RWPE1 (cell line): ENCODE data around the gene HCN4.

Source experiments
- CTCF ChIA-PET: fragments of 350-600 bp; sonication (Branson Sonifier 250); formaldehyde crosslinking; extraction: SDS; loops from one replicate; lab custom pipeline; 2021; lab: Yijun Ruan, JAX
- POLR2A ChIA-PET: fragments of 400-600 bp; formaldehyde crosslinking; extraction: SDS; loops from one replicate; lab custom pipeline; 2020; ENCODE audit warnings: antibody characterized with exemption; ENCODE audit not compliant: low non-redundant PET; lab: Yijun Ruan, JAX
- DNase-seq: peaks from one replicate; pipeline ENCODE4 v3.0.0; 2012; ENCODE audit warnings: low spot score
- H3K27ac ChIP-seq: fragments of 450-650 bp; 2 replicates; pipeline ENCODE4 v1.5.1; 2017
- TF ChIP-seq, protein P1 (sequence below): fragments of 450-650 bp; conservative IDR thresholded peaks from 2 replicates; pipeline ENCODE4 v1.5.1; 2017; ENCODE audit warnings: low read depth, mild to moderate bottlenecking

Gene HCN4

DNA sequence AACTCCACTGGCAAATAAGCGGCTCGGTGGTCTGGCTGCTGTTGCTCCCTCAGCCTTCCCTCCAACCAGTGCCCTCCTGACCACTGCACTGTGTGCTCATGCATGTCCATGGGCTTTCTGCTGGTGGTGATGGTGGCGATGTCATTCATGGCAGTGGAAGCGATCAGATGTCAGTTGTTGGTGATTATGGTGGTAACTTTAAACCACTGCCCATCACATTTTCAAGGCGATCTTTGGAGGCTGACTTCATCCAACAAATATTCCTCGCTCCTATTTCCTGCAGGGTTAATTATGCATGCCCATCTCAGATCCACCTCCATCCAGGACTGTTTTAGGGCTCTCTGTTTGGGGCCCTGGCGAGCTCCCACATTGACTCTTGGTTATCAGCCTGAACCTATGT lies 13.4 kb upstream of the HCN4 start:
- POLR2A ChIA-PET = no interaction called here

DNA sequence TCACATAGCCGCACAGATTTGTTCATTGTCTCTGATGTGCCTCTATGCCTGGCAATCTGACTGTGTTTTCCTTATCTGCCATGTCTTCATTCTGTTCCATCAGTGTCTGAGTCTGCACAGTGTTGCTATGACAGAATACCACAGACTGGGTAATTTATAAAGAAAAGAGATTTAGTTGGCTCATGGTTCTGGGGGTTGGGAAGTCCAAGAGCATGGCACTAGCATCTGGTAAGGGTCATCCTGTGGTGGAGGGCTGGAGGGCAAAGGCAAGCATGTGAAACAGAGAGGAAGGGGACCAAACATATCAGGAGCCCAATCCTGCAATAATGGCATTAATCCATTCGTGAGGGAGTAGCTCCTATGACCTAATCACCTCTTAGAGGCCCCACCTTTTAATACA lies 11.9 kb upstream of the HCN4 start:
- no peak for DNase-seq
- H3K27ac ChIP-seq = no peak overlapping the region
- ChIA-PET CTCF (no interaction called here), POLR2A (no interaction called here)
- TF ChIP-seq, protein P1, sequence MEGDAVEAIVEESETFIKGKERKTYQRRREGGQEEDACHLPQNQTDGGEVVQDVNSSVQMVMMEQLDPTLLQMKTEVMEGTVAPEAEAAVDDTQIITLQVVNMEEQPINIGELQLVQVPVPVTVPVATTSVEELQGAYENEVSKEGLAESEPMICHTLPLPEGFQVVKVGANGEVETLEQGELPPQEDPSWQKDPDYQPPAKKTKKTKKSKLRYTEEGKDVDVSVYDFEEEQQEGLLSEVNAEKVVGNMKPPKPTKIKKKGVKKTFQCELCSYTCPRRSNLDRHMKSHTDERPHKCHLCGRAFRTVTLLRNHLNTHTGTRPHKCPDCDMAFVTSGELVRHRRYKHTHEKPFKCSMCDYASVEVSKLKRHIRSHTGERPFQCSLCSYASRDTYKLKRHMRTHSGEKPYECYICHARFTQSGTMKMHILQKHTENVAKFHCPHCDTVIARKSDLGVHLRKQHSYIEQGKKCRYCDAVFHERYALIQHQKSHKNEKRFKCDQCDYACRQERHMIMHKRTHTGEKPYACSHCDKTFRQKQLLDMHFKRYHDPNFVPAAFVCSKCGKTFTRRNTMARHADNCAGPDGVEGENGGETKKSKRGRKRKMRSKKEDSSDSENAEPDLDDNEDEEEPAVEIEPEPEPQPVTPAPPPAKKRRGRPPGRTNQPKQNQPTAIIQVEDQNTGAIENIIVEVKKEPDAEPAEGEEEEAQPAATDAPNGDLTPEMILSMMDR = no peak

More for the DNA sequence above, 13.4 kb upstream of the HCN4 start:
- no peak overlapping the region for H3K27ac ChIP-seq
- no peak for DNase-seq
- TF ChIP-seq, protein P1 = no peak
- CTCF ChIA-PET = no interaction called here

DNA sequence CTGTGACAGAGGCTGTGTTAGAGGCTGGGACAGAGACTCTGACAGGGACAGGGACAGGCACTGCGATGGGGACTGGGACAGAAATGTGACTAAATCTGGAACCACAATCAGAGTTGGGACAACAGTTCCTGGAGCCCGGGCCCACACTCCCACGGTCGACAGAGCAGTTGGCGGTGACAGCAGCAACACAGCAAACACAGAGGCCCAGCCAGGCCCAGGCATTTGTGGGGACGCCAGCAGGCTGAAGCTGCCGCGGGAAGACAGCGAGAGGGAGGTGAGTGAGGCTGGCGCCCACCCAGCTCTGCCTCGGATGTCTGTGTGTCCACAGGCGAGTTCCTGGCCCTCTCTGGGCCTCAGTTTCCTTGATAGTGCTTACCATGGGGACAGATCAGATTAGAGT lies 9.3 kb upstream of the HCN4 start:
- no peak overlapping the region for H3K27ac ChIP-seq
- POLR2A ChIA-PET = no interaction called here
- DNase-seq = no peak
- CTCF ChIA-PET = no interaction called here
- TF ChIP-seq, protein P1 = no peak

DNA sequence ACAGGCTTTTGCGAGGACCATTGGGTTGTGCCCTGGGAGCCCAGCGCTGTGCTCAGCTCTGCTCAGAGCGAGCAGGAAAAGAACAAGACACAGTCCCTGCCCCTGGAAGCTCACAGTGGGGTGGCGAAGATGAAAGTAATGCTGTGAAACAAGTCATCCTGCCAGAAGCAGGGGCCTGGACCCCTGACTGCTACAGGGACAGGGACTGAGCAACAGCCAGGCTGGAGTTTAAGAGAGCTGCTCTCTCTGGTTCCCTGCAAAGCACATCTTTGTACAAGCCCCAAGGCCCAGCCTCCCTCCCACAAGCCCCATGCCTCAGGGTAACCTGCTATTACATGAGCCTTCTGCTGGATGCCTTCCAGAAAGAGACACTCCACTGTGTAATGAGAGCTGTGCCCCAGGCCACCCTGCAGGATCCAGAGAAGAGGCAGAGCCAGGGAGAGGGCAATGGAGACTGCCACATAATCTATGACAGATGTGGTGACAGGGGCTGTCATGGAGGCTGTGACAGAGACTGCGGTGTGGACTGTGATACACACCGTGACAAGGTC lies 7.1 kb upstream of the HCN4 start:
- no peak for DNase-seq

DNA sequence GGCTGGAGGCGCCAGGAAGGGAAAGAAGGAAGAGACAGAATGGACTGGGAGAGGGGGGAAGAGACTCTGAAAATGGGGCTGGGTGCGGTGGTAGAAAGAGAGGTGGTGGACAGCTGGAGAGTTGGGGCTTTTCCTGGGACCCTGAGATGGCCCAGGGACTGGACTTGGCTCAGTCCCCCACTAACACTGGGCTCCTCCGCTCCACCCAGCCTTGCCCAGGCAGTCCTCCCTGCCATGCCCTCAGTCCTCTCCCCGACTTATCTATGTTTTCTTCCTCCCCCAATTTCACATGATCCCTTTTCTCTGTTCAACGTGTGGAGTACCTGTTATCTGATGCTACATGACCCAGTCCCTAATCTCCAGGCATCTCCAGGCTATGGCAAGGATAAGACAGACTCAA lies 6.3 kb upstream of the HCN4 start:
- H3K27ac ChIP-seq = no peak overlapping the region
- DNase-seq = no peak
- TF ChIP-seq, protein P1 = no peak
- CTCF ChIA-PET = no interaction called here
- POLR2A ChIA-PET = no interaction called here

More for the DNA sequence above, 7.1 kb upstream of the HCN4 start:
- TF ChIP-seq, protein P1 = no peak
- ChIA-PET POLR2A (no interaction called here), CTCF (interaction anchor here (0.6 kb wide), 1 partner anchor 507 kb away, joined by 3 read pairs; no protein-coding TSS in a partner anchor)
- H3K27ac ChIP-seq = no peak overlapping the region

DNA sequence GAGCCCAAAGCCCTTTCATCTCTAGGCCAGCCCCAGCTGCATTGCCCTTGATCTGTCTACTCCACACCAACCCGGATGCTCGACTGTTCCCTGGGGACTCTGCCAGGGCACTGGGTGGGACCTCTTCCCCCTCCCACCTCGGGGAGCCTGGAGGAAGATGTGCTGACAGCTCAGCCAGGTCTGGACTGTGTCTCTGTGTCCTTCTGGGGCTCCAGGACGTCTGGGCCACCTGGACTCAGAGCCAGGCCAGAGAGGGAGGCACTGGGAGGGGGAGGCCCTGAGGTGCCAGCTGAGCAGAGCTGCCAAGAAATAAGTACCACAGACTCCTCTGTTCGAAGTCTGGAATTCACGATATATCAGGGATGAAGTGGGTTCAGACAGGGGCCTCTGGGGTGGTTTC lies 5.8 kb upstream of the HCN4 start:
- ChIA-PET POLR2A (no interaction called here), CTCF (interaction anchor here (0.7 kb wide), 1 partner anchor 1573 kb away, joined by 3 read pairs; no protein-coding TSS in a partner anchor)
- no peak for DNase-seq
- TF ChIP-seq, protein P1 = no peak
- H3K27ac ChIP-seq = no peak overlapping the region

DNA sequence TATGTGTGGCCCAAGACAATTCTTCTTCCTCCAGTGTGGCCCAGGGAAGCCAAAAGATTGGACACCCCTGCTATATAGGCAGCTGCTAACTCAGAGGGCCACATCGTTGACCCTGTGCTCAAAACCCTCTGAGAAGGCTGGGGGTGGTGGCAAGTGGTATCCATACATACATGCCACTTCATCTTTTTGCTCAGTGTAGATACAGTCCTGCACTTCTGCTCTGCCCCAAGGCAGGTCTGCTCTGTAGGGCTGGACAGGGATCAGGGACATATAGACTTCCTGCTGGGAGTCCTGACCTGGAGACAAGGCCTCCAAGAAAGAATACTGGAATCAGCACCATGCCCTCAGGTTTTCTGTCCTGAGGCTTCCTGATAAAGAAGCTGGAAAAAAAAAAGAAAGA lies 4.5 kb upstream of the HCN4 start:
- POLR2A ChIA-PET = no interaction called here

More for the DNA sequence above, 4.5 kb upstream of the HCN4 start:
- CTCF ChIA-PET = interaction anchor here (0.6 kb wide), 1 partner anchor 61 kb away, joined by 3 read pairs; no protein-coding TSS in a partner anchor
- no peak overlapping the region for H3K27ac ChIP-seq
- DNase-seq = no peak
- TF ChIP-seq, protein P1 = no peak
